IPS DF 19.7 (cell line): ENCODE data around the gene TAF7.
"Not testable (repeated sequence)": the region's sequence is repeated elsewhere in the genome, so short reads cannot be mapped to it uniquely, and the experiment has no call there.

Experiments
- DNase-seq: peaks from one replicate; pipeline ENCODE4 v3.0.0-alpha.2; 2013; ENCODE audit warnings: low read depth, low spot score

TAF7 gene

DNA sequence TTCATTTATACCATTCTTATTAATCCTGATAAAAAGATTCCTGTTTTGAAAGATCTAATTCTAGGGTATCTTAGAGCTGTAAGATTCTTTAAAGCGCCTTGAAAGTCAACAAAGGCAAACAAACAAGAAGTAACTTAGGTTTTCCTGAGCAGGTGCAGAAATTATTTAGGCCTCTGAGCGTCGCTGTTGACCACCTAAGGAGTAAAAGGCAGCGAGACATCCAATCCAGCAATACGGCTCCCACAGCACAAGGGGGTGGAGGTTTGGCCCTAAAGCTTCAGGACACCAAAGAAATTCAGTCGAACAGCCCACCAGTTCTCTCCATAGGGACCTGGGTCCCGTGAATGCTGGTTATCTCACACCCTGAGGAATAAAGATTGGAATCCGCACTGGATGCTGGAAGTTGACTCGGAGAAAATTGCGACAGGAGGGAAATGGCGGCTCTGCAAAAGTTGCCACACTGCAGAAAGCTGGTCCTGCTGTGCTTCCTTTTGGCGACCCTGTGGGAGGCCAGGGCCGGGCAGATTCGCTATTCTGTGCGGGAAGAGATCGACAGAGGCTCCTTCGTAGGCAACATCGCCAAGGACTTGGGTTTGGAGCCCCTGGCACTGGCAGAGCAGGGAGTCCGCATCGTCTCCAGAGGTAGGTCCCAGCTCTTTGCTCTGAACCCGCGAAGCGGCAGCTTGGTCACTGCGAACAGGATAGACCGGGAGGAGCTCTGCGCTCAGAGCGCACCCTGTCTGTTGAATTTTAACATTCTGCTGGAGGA, 18.1 kb upstream of the TAF7 start, which contains the start of gene PCDHGA2:
Gene PCDHGA2, plus strand, starts transcription at position 223 of the 769 bp plus-strand sequence.
- DNase-seq, result no peak

DNA sequence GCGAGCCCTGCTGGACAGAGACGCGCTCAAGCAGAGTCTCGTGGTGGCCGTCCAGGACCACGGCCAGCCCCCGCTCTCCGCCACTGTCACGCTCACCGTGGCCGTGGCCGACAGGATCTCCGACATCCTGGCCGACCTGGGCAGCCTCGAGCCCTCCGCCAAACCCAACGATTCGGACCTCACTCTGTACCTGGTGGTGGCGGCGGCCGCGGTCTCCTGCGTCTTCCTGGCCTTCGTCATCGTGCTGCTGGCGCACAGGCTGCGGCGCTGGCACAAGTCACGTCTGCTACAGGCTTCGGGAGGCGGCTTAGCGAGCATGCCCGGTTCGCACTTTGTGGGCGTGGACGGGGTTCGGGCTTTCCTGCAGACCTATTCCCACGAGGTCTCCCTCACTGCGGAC, 12.0 kb upstream of the TAF7 start:
- DNase-seq, result not testable (repeated sequence)

DNA sequence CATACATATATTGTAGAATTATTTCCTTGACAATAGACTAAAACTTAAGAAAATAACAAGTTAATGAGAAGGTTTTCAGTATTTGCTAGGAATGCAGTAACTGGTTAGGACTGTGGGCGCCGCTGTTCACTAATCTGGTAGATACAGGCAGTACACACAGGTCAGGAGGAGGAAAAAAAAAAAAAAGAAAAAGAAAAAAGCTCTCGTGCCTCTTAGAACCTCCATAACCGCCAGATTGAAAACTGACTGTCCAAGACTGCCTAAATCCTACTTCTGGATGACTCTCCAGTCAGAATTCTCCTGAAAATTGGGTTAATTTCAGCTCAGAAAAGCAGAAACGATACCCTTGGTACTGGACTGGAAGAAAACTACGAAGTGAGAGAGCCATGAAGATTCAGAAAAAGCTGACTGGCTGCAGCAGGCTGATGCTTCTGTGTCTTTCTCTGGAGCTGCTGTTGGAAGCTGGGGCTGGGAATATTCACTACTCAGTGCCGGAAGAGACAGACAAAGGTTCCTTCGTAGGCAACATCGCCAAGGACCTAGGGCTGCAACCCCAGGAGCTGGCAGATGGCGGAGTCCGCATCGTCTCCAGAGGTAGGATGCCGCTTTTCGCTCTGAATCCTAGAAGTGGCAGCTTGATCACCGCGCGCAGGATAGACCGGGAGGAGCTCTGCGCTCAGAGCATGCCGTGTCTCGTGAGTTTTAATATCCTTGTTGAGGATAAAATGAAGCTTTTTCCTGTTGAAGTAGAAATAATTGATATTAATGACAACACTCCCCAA, 9.9 kb upstream of the TAF7 start, which contains the start of gene PCDHGA1:
Gene PCDHGA1, plus strand, starts transcription at position 216 of the 782 bp plus-strand sequence.
- DNase-seq, result no peak

DNA sequence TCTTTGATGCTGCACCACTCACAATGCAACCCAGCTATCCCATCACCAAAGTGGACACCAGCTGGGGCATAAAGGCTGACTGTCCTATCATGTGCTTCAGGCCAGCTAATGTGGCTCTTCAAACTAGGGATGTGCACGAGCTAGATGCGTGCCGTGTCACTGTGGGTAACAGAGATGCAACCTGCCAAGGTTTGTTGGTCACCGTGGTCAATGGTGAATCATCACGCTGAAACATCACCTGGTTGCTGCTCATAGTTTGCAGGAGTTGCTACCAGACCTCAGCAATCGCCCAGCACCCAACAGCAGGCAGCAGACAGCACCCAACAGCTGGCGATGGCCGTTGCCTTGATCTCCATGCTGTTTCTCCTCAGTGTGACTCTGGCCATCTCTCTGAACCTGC, 7.6 kb upstream of the TAF7 start:
- no peak for DNase-seq

DNA sequence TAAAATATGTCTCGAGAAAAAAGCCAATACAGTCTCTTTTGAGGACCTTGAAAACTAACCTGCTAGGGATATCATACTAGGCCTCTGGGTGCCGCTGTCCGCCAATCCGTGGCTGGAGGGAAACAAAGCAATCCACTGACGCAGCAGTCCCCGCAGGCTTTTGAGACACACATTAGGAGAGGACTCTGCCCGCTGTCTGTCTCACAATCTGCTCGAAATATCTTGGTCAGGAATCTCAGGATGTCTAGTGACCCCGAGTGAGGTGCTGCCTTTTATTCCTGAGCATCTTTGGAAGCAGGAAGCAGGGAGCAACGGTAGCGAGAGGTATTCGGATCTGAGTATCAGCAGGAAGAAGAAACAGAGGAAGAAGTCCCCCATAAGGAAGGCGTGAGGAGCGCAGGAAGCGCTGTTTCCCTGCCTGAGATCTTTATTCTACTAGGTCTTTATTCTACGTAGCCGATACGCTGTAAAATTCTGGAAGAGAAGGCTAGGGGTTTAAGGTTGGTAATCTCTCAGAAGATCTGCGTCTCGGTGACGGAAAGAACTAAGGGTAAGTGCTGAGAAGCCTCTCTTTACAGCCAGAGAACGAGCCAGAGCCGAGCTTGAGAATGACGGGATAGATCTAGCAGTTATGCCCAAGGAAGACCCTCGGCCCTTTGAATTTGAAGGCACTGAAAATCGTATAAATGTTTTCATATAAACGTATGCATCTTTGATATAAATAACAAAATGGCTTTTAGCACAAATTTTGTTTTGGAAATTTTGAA, 5.7 kb upstream of the TAF7 start:
- no peak for DNase-seq

DNA sequence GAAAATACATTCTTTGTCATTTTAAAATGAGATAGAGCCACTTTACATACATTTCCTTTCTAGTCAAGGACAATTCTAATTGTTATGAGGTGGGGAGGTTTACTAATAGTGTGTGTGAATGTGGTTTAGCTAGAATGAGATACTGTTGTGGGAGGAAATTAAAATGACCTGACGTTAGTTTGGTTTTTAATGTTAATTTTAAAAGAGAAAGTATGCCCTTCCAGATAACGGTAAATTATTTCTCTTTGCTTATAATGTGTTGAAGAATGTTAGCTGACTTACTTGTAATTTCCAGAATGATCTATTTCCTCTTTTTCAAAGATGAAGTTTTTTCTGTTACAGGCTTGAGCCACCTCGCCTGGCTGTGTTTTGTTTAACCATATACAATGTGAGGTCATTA, 1.7 kb upstream of the TAF7 start:
- no peak for DNase-seq

DNA sequence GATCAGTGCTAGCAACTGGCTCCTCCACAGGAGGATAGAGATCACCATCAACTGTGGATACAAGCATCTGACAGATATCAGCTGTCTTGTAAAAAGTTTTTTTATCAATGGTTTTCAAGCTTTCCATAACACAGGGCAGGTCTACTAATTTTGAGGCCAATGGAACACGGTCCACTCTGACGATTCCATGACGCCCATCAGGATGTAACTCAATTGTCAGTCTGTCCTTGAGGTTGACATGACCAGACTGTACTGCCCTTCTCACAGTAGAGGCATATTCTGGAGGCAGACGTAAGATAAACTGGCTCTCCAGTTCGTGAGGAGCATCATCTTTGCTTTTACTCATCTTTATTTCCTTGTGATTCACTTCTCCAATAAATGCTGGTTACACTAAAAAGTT, 885 bp downstream of the TAF7 start:
- DNase-seq, result no peak

DNA sequence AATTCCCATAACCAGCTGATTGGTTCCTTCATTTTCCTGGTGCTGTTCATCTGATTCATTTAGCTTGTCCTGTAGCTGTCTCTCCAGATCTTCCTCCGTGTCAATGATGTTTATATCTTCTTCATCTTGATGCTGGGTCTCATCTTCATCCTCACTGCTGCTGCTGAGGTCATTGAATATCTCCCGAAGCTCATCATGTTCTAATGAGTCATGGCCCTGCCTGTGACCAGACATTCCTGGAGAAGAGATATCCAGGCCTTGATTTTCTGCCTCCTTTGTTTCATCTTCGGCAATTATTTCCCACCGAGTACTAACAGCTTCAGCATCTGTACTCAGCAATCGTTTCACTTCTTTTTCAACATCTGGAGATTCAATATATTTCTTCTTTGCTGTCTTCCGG, 1.4 kb downstream of the TAF7 start:
- no peak for DNase-seq

DNA sequence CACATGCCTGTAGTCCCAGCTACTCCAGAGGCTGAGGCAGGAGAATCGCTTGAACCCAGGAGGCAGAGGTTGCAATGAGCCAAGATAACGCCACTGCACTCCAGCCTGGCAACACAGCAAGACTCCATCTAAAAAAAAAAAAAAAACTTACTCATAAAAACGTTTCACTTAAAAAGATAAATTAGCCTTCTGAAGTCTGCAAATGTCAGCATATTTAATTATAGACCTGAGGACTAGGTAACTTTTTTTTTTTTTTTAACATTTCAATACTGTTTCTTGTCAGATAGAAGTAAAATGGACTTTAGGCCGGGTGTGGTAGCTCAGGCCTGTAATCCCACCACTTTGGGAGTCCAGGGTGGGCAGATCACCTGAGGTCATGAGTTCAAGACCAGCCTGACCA, 3.6 kb downstream of the TAF7 start:
- DNase-seq, result not testable (repeated sequence)

DNA sequence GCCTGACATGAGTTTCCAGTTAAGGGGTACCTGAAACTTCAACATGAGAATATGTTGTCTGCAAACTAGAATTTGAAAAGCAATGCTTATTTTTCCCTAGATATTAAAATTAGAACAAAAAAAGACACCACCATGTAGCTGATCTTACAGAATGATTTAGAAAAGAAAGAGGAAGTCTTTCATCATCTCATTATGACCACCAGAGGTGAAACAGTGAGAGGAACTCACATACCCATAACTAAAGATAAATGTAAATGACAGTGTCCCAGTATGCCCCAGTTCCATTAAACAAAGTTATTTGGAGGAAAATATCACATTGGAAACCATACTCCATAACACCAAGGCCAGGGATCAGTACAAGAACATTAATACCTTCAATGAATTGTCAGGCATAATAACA, 6.9 kb downstream of the TAF7 start:
- DNase-seq, result no peak

DNA sequence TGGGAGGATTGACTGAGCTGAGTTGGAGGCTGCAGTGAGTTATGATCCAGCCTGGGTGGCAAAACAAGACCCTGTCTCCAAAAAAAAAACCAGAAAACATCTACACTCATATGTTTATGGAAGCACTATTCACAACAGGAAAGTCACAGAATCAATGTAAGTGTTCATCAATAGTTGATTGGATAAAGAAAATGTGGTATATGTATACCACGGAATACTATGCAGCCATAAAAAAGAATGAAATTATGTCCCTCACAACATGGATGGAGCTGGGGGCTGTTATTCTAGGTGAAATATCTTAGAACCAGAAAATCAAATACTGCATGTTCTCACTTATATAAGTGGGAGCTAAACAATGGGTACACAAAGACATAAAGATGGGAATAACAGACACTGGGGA, 14.0 kb downstream of the TAF7 start:
- no peak for DNase-seq

DNA sequence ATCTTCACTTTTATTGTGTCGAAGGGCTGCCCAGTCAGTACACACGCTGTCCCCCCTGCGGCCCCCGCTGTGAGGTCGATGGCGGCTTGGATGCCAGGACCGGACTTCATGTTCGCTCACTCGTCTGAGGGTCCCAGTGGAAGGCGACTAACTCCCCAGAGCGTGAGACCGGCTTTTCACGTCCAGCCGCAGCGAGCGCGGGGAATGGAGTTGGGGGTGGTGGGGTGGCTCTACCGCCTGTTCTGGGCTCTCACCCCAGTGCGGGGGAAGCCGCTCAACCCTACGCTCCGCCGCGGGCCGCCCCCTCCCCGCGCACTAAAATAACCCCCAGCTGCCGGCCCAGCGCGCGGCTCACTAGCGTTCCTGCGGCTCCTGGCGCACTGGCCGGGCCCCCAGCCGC, 16.8 kb downstream of the TAF7 start, which contains the start of gene SLC25A2:
Gene SLC25A2, minus strand, starts transcription at position 294 of the 400 bp plus-strand sequence. Its CDS starts 184 bp downstream, at position 110.
- no peak for DNase-seq

DNA sequence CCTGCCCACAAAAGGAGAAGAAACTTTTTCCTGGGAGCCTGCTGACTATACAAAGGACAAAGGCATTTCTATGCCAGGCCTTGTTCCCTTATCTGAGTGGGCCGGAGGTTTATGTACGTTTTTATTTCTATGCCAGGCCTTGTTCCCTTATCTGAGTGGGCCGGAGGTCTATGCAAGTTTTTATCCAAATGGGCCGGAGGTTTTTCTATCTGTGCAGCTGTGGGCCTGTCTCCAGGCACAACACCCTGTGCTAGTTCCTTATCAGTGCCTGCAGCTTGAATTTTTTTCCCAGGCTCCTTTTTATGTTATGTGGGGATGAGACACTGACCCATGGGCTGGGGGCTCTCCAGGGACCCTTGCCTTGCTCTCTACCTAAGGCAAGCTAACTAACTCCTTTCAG, 22.2 kb downstream of the TAF7 start:
- DNase-seq, result no peak

DNA sequence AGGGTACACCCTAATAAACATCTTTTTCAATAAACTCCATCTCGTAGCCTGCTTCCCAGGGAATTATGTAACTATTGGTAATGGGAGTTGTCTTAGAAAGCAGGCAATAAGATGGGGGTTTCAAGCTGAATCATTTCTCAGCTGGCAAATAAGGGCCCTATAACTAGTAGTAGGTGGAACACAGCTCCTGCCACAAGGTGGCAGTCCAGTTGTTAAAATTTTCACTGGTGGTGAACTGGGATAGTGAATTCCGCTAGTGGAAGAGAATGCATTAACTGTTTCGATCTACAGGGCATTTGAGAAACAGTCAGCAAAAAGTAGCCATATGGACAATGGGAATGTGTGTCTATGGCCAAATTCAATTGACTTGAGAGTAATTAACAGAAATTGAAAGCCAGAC, 47.7 kb downstream of the TAF7 start:
- no peak for DNase-seq

DNA sequence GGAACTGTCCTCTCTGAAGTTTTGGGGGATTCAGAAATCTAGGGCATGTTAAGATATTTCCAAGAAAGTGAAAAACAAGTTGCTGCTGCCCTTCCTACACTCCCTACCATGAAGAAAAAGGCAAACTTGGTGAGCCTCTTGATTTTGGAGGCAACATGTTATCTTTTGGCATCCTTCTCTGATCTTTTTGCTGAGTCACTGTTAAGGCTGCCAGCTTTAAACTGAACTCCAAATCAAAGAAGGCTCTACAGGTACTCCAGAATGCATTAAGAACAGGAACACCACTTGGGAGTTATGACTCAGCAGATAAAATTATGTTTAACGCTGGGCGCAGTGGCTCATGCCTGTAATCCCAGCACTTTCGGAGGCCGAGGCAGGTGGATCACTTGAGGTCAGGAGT, 51.4 kb downstream of the TAF7 start:
- DNase-seq, result no peak
